ENCODE measurements around the gene RABGAP1.

GRCh38 chr9:123089040-123089439 lies 148.2 kb downstream of the RABGAP1 start:
- TF ChIP-seq CTCF (IDR thresholded peaks at IDR 0.05) (no peak), POLR2A (IDR thresholded peaks at IDR 0.05) (no peak), POLR2AphosphoS5 (IDR thresholded peaks at IDR 0.05) (no peak)
